ENCODE data around the gene ZNF254.
"Not testable (repeated sequence)": the region's sequence is repeated elsewhere in the genome, so short reads cannot be mapped to it uniquely, and the experiment has no call there.

Gene ZNF254

DNA sequence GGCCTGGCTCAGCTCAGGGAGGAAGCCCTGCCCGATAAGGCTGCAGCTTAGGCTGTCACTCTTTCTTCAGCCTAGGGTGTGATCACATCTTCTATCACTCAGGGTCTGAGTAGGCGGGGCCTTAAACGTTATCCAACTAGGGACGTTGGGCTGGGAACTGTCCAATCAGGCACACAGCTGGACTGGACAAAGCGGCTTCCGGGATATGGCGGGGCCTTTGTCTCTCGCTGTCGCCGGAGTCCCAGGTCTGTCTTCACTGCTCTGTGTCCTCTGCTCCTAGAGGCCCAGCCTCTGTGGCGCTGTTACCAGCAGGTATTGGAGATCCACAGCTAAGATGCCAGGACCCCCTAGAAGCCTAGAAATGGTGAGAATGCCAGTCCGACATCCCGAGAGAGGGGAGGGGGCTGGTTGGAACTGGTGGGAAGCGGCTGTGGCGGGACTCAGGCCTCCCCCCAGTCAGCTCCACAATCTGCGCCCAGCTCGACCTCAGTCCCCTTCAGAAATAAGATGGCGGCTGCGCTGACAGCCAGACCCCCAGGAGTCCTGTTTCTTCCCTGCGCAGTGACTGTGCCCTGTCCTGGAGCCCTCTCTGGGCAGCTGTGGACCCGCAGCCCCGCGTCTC is at the start of gene ZNF254:
Gene ZNF254 (plus strand): TSS at position 214 of the 622 bp plus-strand sequence. CDS start 121 bp downstream, at position 335.
- Histone ChIP-seq H2AFZ (ENCODE audit: low read depth) (no peak within 1 kb of the TSS), H4K20me1 (ENCODE audit: insufficient read depth) (no peaks in the 10 kb centered on the region), H3K36me3 (ENCODE audit: insufficient read depth) (no peaks in the 10 kb centered on the region), H3K4me3 (IDR thresholded peaks at IDR 0.05; ENCODE audit: insufficient read depth, low read depth, low read length) (no peak within 1 kb of the TSS), H3K27me3 (ENCODE audit: insufficient read depth, low read depth) (no peaks in the 10 kb centered on the region), H3K27ac (no peak within 1 kb of the TSS), H3K9ac (no peak within 1 kb of the TSS), H3K4me2 (no peak within 1 kb of the TSS), H3K4me1 (ENCODE audit: low read depth, poor library complexity, severe bottlenecking) (no peaks in the 10 kb centered on the region), H3K79me2 (ENCODE audit: insufficient read depth, low read depth) (no peaks in the 10 kb centered on the region)
- TF ChIP-seq, protein P1, sequence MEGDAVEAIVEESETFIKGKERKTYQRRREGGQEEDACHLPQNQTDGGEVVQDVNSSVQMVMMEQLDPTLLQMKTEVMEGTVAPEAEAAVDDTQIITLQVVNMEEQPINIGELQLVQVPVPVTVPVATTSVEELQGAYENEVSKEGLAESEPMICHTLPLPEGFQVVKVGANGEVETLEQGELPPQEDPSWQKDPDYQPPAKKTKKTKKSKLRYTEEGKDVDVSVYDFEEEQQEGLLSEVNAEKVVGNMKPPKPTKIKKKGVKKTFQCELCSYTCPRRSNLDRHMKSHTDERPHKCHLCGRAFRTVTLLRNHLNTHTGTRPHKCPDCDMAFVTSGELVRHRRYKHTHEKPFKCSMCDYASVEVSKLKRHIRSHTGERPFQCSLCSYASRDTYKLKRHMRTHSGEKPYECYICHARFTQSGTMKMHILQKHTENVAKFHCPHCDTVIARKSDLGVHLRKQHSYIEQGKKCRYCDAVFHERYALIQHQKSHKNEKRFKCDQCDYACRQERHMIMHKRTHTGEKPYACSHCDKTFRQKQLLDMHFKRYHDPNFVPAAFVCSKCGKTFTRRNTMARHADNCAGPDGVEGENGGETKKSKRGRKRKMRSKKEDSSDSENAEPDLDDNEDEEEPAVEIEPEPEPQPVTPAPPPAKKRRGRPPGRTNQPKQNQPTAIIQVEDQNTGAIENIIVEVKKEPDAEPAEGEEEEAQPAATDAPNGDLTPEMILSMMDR (conservative IDR thresholded peaks at IDR 0.05; ENCODE audit: low read depth, low read length), result no peak

GRCh38 chr19:24040621-24041020 is 46.4 kb upstream of the ZNF254 start:
- Histone ChIP-seq H2AFZ (ENCODE audit: low read depth) (no peak overlapping the region), H3K9ac (no peak overlapping the region), H3K79me2 (ENCODE audit: insufficient read depth, low read depth) (no peaks in the 10 kb centered on the region), H3K4me1 (ENCODE audit: low read depth, poor library complexity, severe bottlenecking) (no peaks in the 10 kb centered on the region), H4K20me1 (ENCODE audit: insufficient read depth) (no peaks in the 10 kb centered on the region), H3K27me3 (ENCODE audit: insufficient read depth, low read depth) (no peaks in the 10 kb centered on the region), H3K27ac (no peak overlapping the region), H3K36me3 (ENCODE audit: insufficient read depth) (no peaks in the 10 kb centered on the region), H3K4me2 (no peak overlapping the region), H3K4me3 (IDR thresholded peaks at IDR 0.05; ENCODE audit: insufficient read depth, low read depth, low read length) (no peak overlapping the region)
- TF ChIP-seq, protein P1 (conservative IDR thresholded peaks at IDR 0.05; ENCODE audit: low read depth, low read length), result no peak

GRCh38 chr19:24041326-24041725 is 45.7 kb upstream of the ZNF254 start:
- not testable (repeated sequence) for H3K79me2 ChIP-seq (ENCODE audit: insufficient read depth, low read depth); H3K36me3 ChIP-seq (ENCODE audit: insufficient read depth); H2AFZ ChIP-seq (ENCODE audit: low read depth); H3K4me3 ChIP-seq (IDR thresholded peaks at IDR 0.05; ENCODE audit: insufficient read depth, low read depth, low read length); H3K9ac ChIP-seq; H3K4me2 ChIP-seq; H3K27me3 ChIP-seq (ENCODE audit: insufficient read depth, low read depth); H3K27ac ChIP-seq; H4K20me1 ChIP-seq (ENCODE audit: insufficient read depth); H3K4me1 ChIP-seq (ENCODE audit: low read depth, poor library complexity, severe bottlenecking)

GRCh38 chr19:24046550-24046949 is 40.4 kb upstream of the ZNF254 start:
- H3K9ac ChIP-seq, result no peak overlapping the region
- no peaks in the 10 kb centered on the region for H3K4me1 ChIP-seq (ENCODE audit: low read depth, poor library complexity, severe bottlenecking)
- no peaks in the 10 kb centered on the region for H3K27me3 ChIP-seq (ENCODE audit: insufficient read depth, low read depth)
- no peak overlapping the region for H3K27ac ChIP-seq
- H3K36me3 ChIP-seq (ENCODE audit: insufficient read depth), result no peaks in the 10 kb centered on the region
- H4K20me1 ChIP-seq (ENCODE audit: insufficient read depth), result no peaks in the 10 kb centered on the region
- no peak overlapping the region for H2AFZ ChIP-seq (ENCODE audit: low read depth)
- H3K79me2 ChIP-seq (ENCODE audit: insufficient read depth, low read depth), result no peaks in the 10 kb centered on the region
- no peak overlapping the region for H3K4me2 ChIP-seq
- no peak overlapping the region for H3K4me3 ChIP-seq (IDR thresholded peaks at IDR 0.05; ENCODE audit: insufficient read depth, low read depth, low read length)
- TF ChIP-seq, protein P1 (conservative IDR thresholded peaks at IDR 0.05; ENCODE audit: low read depth, low read length), result no peak

- H3K79me2 ChIP-seq (ENCODE audit: insufficient read depth, low read depth), result no peaks in the 10 kb centered on the region
- H3K27ac ChIP-seq, result no peak overlapping the region
- no peak overlapping the region for H3K4me3 ChIP-seq (IDR thresholded peaks at IDR 0.05; ENCODE audit: insufficient read depth, low read depth, low read length)
- H3K27me3 ChIP-seq (ENCODE audit: insufficient read depth, low read depth), result no peaks in the 10 kb centered on the region
- no peak overlapping the region for H3K9ac ChIP-seq
- H3K4me2 ChIP-seq, result no peak overlapping the region
- H3K36me3 ChIP-seq (ENCODE audit: insufficient read depth), result no peaks in the 10 kb centered on the region
- H3K4me1 ChIP-seq (ENCODE audit: low read depth, poor library complexity, severe bottlenecking), result no peaks in the 10 kb centered on the region
- no peak overlapping the region for H2AFZ ChIP-seq (ENCODE audit: low read depth)
- TF ChIP-seq, protein P1 (conservative IDR thresholded peaks at IDR 0.05; ENCODE audit: low read depth, low read length), result no peak
- no peaks in the 10 kb centered on the region for H4K20me1 ChIP-seq (ENCODE audit: insufficient read depth)
Measured at GRCh38 chr19:24048261-24048660, 38.7 kb upstream of the ZNF254 start.

Data from KMS-11 (cell line).